Purkinje cell (primary cell): ENCODE results near the gene ISX. TPM values are rescaled to one million over a fixed set of nuclear protein-coding genes. Genes with fewer than 3 reads are reported as not detected.

Experiments used
- polyA plus RNA-seq: library from polyadenylated mRNA; unstranded; fragments of >200 nt; fragmentation: Nextera tagmentation; gene quantifications from 2 replicates; pipeline ENCODE4 v1.2.1, GENCODE V29; 2014

ISX gene
- polyA plus RNA-seq, result not detected in 2 replicates

GRCh38 chr22:35065796-35066218 is at the start of gene ISX:
Gene ISX (plus strand): TSS chr22:35066158. CDS start chr22:35067088, 930 bp downstream.

Other genes with a start within 250 kb of the ISX start
- gene HMGXB4, start 191.3 kb downstream of the ISX start, polyA plus RNA-seq, result 15.2 and 25.1 TPM in 2 replicates
- gene TOM1, start 233.7 kb downstream of the ISX start, polyA plus RNA-seq, result 16.2 and 20.5 TPM in 2 replicates